ENCODE measurements around the gene GLB1L3. TPM values are rescaled to one million over a fixed set of nuclear protein-coding genes. Genes with fewer than 3 reads are reported as not detected.

Gene GLB1L3
- total RNA-seq, 1 experiment from 2014 or later = not detected

- Histone ChIP-seq H3K4me3 (replicated peaks in 1 of 2; ENCODE audit: low read depth in 1 of 2, low read length in 2 of 2) (no peak overlapping the region), H3K4me1 (ENCODE audit: control insufficient read depth in 1 of 2, insufficient read depth in 2 of 2, low read length in 2 of 2) (no peaks in the 10 kb centered on the region), H3K9ac (ENCODE audit: low read length) (no peak overlapping the region), H3K9me3 (ENCODE audit: control insufficient read depth in 1 of 2, insufficient read depth in 1 of 2, low read depth in 1 of 2, low read length in 2 of 2) (no peaks in the 10 kb centered on the region), H3K27ac (ENCODE audit: low read depth, low read length) (no peak overlapping the region), H3K4me2 (ENCODE audit: low read length) (no peak overlapping the region), H2AFZ (ENCODE audit: low read depth, low read length, poor library complexity, severe bottlenecking) (no peak overlapping the region), H3K36me3 (ENCODE audit: control insufficient read depth in 1 of 2, insufficient read depth in 2 of 2, low read length in 2 of 2) (peaks cover 0 to 12% of the 10 kb centered on the region in 2 experiments; a peak in 1 of 4 replicates), H3K9me2 (ENCODE audit: insufficient read depth) (no peaks in the 10 kb centered on the region), H3K79me2 (ENCODE audit: insufficient read depth, low read length) (peaks cover 29% of the 10 kb centered on the region; the same call in 1 of the 2 replicates), H4K20me1 (ENCODE audit: insufficient read depth) (no peaks in the 10 kb centered on the region), H3K27me3 (ENCODE audit: insufficient read depth, low read length) (no peaks in the 10 kb centered on the region)
- ChIA-PET CTCF (no interaction called here), POLR2A (no interaction called here), RAD21 (ENCODE audit: low non-redundant PET in 1 of 2, low total read pairs in 2 of 2, uncharacterized antibody in 2 of 2, unreplicated experiment in 2 of 2) (no interaction called here)
- DNase-seq (ENCODE audit: low read depth, low spot score) (no peak), ATAC-seq (no peak)
- intact Hi-C loops (cut with micrococcal nuclease) = no loop called here
- TF ChIP-seq RAD21 (IDR thresholded peaks at IDR 0.05; ENCODE audit: low read depth) (no peak), SP1 (IDR thresholded peaks at IDR 0.05; ENCODE audit: low read depth) (no peak), CTCF (IDR thresholded peaks at IDR 0.05 in 2 of 3, conservative IDR thresholded peaks at IDR 0.05 in 1 of 3; ENCODE audit: borderline replicate concordance in 1 of 3, insufficient read depth in 1 of 3, low read depth in 2 of 3, low read length in 2 of 3) (no peak)
- BruUV-seq (replicated peaks) = no TSS peak
Observed at GRCh38 chr11:134233729-134234179, 42.4 kb upstream of the GLB1L3 start.

DNA sequence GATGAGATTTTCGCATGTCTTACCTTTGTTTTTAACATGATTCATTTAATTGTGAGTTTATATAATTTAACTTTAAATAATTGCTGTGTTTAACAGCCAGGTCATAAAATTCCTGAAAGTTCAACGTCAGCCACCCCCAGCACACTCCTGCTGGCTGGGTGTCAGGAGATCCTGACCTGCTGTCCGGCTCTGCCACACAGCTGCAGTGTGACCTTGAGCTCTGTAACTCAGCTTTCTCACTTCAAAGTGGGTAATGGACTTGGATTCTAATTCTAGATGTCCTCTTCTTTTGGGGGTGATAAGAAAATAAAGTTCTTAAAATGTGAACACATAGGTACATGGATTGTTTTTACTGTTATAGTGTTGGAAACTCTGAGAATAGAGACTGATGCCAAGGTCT, 40.8 kb upstream of the GLB1L3 start:
- Histone ChIP-seq H3K4me3 (replicated peaks in 1 of 2; ENCODE audit: low read depth in 1 of 2, low read length in 2 of 2) (no peak overlapping the region), H3K79me2 (ENCODE audit: insufficient read depth, low read length) (peaks cover 15% of the 10 kb centered on the region; the same call in 1 of the 2 replicates), H4K20me1 (ENCODE audit: insufficient read depth) (no peaks in the 10 kb centered on the region), H3K9me2 (ENCODE audit: insufficient read depth) (no peaks in the 10 kb centered on the region), H3K27ac (ENCODE audit: low read depth, low read length) (no peak overlapping the region), H3K36me3 (ENCODE audit: control insufficient read depth in 1 of 2, insufficient read depth in 2 of 2, low read length in 2 of 2) (peaks cover 3 to 12% of the 10 kb centered on the region in 2 experiments; a peak in 1 of 4 replicates), H3K27me3 (ENCODE audit: insufficient read depth, low read length) (no peaks in the 10 kb centered on the region), H3K4me2 (ENCODE audit: low read length) (no peak overlapping the region), H3K4me1 (ENCODE audit: control insufficient read depth in 1 of 2, insufficient read depth in 2 of 2, low read length in 2 of 2) (no peaks in the 10 kb centered on the region), H3K9me3 (ENCODE audit: control insufficient read depth in 1 of 2, insufficient read depth in 1 of 2, low read depth in 1 of 2, low read length in 2 of 2) (no peaks in the 10 kb centered on the region), H3K9ac (ENCODE audit: low read length) (no peak overlapping the region), H2AFZ (ENCODE audit: low read depth, low read length, poor library complexity, severe bottlenecking) (no peak overlapping the region)
- CTCF ChIA-PET = no interaction called here
- no peak for DNase-seq (ENCODE audit: low read depth, low spot score)
- RAD21 ChIA-PET (ENCODE audit: low non-redundant PET in 1 of 2, low total read pairs in 2 of 2, uncharacterized antibody in 2 of 2, unreplicated experiment in 2 of 2) = no interaction called here
- POLR2A ChIA-PET = no interaction called here
- ATAC-seq = no peak
- intact Hi-C loops (cut with micrococcal nuclease) = loop anchor here (5.0 kb wide), 1 partner anchor 48 kb away; no protein-coding TSS in a partner anchor
- no TSS peak for BruUV-seq (replicated peaks)
- no peak for TF ChIP-seq POLR2A (IDR thresholded peaks at IDR 0.05; ENCODE audit: borderline replicate concordance, extremely low read depth, insufficient read depth, insufficient read length)
- no peak for TF ChIP-seq YY1 (IDR thresholded peaks at IDR 0.05; ENCODE audit: extremely low read depth, insufficient replicate concordance, low read depth, low read length)
- TF ChIP-seq, protein P1, sequence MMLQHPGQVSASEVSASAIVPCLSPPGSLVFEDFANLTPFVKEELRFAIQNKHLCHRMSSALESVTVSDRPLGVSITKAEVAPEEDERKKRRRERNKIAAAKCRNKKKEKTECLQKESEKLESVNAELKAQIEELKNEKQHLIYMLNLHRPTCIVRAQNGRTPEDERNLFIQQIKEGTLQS (IDR thresholded peaks at IDR 0.05) = no peak
- TF ChIP-seq CTCF (IDR thresholded peaks at IDR 0.05 in 2 of 3, conservative IDR thresholded peaks at IDR 0.05 in 1 of 3; ENCODE audit: borderline replicate concordance in 1 of 3, insufficient read depth in 1 of 3, low read depth in 2 of 3, low read length in 2 of 3) = no peak
- TF ChIP-seq CBX3 (IDR thresholded peaks at IDR 0.05; ENCODE audit: low read depth) = no peak
- TF ChIP-seq CEBPB (IDR thresholded peaks at IDR 0.05; ENCODE audit: low read depth) = no peak
- no peak for TF ChIP-seq EGR1 (IDR thresholded peaks at IDR 0.05; ENCODE audit: low read depth)
- TF ChIP-seq RAD21 (IDR thresholded peaks at IDR 0.05; ENCODE audit: low read depth) = no peak
- TF ChIP-seq EZH2 (IDR thresholded peaks at IDR 0.05) = no peak
- TF ChIP-seq SRF (IDR thresholded peaks at IDR 0.05; ENCODE audit: low read depth) = no peak
- TF ChIP-seq, protein P2, sequence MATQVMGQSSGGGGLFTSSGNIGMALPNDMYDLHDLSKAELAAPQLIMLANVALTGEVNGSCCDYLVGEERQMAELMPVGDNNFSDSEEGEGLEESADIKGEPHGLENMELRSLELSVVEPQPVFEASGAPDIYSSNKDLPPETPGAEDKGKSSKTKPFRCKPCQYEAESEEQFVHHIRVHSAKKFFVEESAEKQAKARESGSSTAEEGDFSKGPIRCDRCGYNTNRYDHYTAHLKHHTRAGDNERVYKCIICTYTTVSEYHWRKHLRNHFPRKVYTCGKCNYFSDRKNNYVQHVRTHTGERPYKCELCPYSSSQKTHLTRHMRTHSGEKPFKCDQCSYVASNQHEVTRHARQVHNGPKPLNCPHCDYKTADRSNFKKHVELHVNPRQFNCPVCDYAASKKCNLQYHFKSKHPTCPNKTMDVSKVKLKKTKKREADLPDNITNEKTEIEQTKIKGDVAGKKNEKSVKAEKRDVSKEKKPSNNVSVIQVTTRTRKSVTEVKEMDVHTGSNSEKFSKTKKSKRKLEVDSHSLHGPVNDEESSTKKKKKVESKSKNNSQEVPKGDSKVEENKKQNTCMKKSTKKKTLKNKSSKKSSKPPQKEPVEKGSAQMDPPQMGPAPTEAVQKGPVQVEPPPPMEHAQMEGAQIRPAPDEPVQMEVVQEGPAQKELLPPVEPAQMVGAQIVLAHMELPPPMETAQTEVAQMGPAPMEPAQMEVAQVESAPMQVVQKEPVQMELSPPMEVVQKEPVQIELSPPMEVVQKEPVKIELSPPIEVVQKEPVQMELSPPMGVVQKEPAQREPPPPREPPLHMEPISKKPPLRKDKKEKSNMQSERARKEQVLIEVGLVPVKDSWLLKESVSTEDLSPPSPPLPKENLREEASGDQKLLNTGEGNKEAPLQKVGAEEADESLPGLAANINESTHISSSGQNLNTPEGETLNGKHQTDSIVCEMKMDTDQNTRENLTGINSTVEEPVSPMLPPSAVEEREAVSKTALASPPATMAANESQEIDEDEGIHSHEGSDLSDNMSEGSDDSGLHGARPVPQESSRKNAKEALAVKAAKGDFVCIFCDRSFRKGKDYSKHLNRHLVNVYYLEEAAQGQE (IDR thresholded peaks at IDR 0.05; ENCODE audit: low read depth) = no peak
- TF ChIP-seq JUND (IDR thresholded peaks at IDR 0.05) = no peak
